HCT116 (cell line): ENCODE data around the gene MED1. TPM values are rescaled to one million over a fixed set of nuclear protein-coding genes. Genes with fewer than 3 reads are reported as not detected.
"Not testable (repeated sequence)": the region's sequence is repeated elsewhere in the genome, so short reads cannot be mapped to it uniquely, and the experiment has no call there.

Source experiments
- ATAC-seq: fragments of 200-7000 bp; cut with Tn5 transposase; 2 replicates; pipeline ENCODE4 v1.9.1; 2020; ENCODE audit warnings: mild to moderate bottlenecking, moderate library complexity
- BruUV-seq: library from RNA; stranded (reverse); fragments of 400-500 nt; replicated peaks from 2 replicates; lab custom pipeline; 2021; lab: Mats Ljungman, UMichigan
- CTCF ChIA-PET: fragments of 300-600 bp; sonication (Branson Sonifier 250); formaldehyde crosslinking; loops from one replicate; lab custom pipeline; 2021; ENCODE audit warnings: antibody characterized with exemption; lab: Charles Lee
- POLR2A ChIA-PET: fragments of 300-600, 350-600 bp; sonication (Branson Sonifier 250); formaldehyde crosslinking; loops from one replicate; lab custom pipeline; 2021; ENCODE audit warnings: antibody characterized with exemption; lab: Charles Lee
- RAD21 ChIA-PET, 2 experiments: fragments of 300-600 bp; sonication (Branson Sonifier 250); formaldehyde crosslinking; loops; one replicate each; lab custom pipeline; 2023; ENCODE audit warnings: low total read pairs in 2 of 2; ENCODE audit not compliant: uncharacterized antibody in 2 of 2, unreplicated experiment in 2 of 2, low non-redundant PET in 1 of 2; lab: Charles Lee
- DNase-seq: peaks from one replicate; pipeline ENCODE4 v3.0.0-alpha.2; 2010; ENCODE audit warnings: low read depth, low spot score
- H2AFZ ChIP-seq: fragments of 200-600 bp; shearing (Covaris generic), sonication (generic); 2 replicates; pipeline ENCODE4 v1.6.1; 2017; ENCODE audit warnings: low read depth, mixed run types, mixed read lengths, antibody characterized with exemption, low read length; ENCODE audit not compliant: poor library complexity, severe bottlenecking
- H3K27ac ChIP-seq: 2 replicates; pipeline ENCODE4 v1.5.1; 2012; ENCODE audit warnings: low read depth, low read length
- H3K27me3 ChIP-seq: fragments of 200-600 bp; sonication (generic); 2 replicates; pipeline ENCODE4 v1.6.1; 2016; ENCODE audit warnings: mixed run types, low read length, mixed read lengths; ENCODE audit not compliant: insufficient read depth
- H3K36me3 ChIP-seq, 2 experiments: fragments of 200-500 bp in 1 of 2; fragments of 200-600 bp in 1 of 2; sonication (Bioruptor generic) in 1 of 2; sonication (generic) in 1 of 2; 2 replicates each; pipeline versions ENCODE4 v1.5.1 to v1.6.1; 2014 to 2016; ENCODE audit warnings: low read length in 2 of 2, inconsistent platforms in 1 of 2, mixed read lengths in 1 of 2, mixed run types in 1 of 2; ENCODE audit not compliant: insufficient read depth in 2 of 2, control insufficient read depth in 1 of 2
- H3K4me1 ChIP-seq, 2 experiments: fragments of 200-600 bp in 1 of 2; sonication (generic) in 1 of 2; 2 replicates each; pipeline versions ENCODE4 v1.5.1 to v1.6.1; 2012 to 2017; ENCODE audit warnings: low read length in 2 of 2, inconsistent platforms in 1 of 2, mild to moderate bottlenecking in 1 of 2, mixed read lengths in 1 of 2, mixed run types in 1 of 2, moderate library complexity in 1 of 2; ENCODE audit not compliant: insufficient read depth in 2 of 2, control insufficient read depth in 1 of 2
- H3K4me2 ChIP-seq: fragments of 200-600 bp; sonication (generic); 2 replicates; pipeline ENCODE4 v1.6.1; 2017; ENCODE audit warnings: mixed run types, low read length, mixed read lengths
- H3K4me3 ChIP-seq, 2 experiments: fragments of 200-600 bp in 1 of 2; sonication (generic) in 1 of 2; replicated peaks in 1 of 2; 2 replicates each; pipeline ENCODE4 v1.5.1; 2011 to 2016; ENCODE audit warnings: low read length in 2 of 2, control low read depth in 1 of 2, low read depth in 1 of 2, mild to moderate bottlenecking in 1 of 2, mixed read lengths in 1 of 2, mixed run types in 1 of 2
- H3K79me2 ChIP-seq: fragments of 200-600 bp; sonication (generic); 2 replicates; pipeline ENCODE4 v1.6.1; 2017; ENCODE audit warnings: mild to moderate bottlenecking, mixed run types, low read length, moderate library complexity, mixed read lengths; ENCODE audit not compliant: insufficient read depth
- H3K9ac ChIP-seq: fragments of 200-600 bp; sonication (generic); 2 replicates; pipeline ENCODE4 v1.6.1; 2016; ENCODE audit warnings: low read length, mixed read lengths
- H3K9me2 ChIP-seq: fragments of 200-600 bp; sonication (generic), shearing (Covaris generic); 2 replicates; pipeline ENCODE4 v1.6.1; 2017; ENCODE audit warnings: mixed run types, mild to moderate bottlenecking, moderate library complexity; ENCODE audit not compliant: insufficient read depth
- H3K9me3 ChIP-seq, 2 experiments: fragments of 200-500 bp in 1 of 2; fragments of 200-600 bp in 1 of 2; sonication (Bioruptor generic) in 1 of 2; sonication (generic) in 1 of 2; 2 replicates each; pipeline ENCODE4 v1.6.1; 2014 to 2017; ENCODE audit warnings: low read length in 2 of 2, mixed read lengths in 2 of 2, inconsistent platforms in 1 of 2, low read depth in 1 of 2, mild to moderate bottlenecking in 1 of 2, mixed run types in 1 of 2, moderate library complexity in 1 of 2; ENCODE audit not compliant: control insufficient read depth in 1 of 2, insufficient read depth in 1 of 2
- H4K20me1 ChIP-seq: fragments of 200-600 bp; sonication (generic), shearing (Covaris generic); 2 replicates; pipeline ENCODE4 v1.6.1; 2017; ENCODE audit warnings: mixed run types, mild to moderate bottlenecking, moderate library complexity; ENCODE audit not compliant: insufficient read depth
- ATF3 ChIP-seq: IDR thresholded peaks from 2 replicates; pipeline ENCODE4 v1.6.1; 2012
- CBX3 ChIP-seq: IDR thresholded peaks from 2 replicates; pipeline ENCODE4 v1.6.1; 2012; ENCODE audit warnings: low read depth
- CTCF ChIP-seq, 3 experiments: fragments of 200-600 bp in 1 of 3; sonication (generic) in 1 of 3; IDR thresholded peaks in 2 of 3; conservative IDR thresholded peaks in 1 of 3; 2 replicates each; pipeline ENCODE4 v1.5.1; 2012 to 2017; ENCODE audit warnings: low read depth in 2 of 3, low read length in 2 of 3, antibody characterized with exemption in 1 of 3, borderline replicate concordance in 1 of 3, control low read depth in 1 of 3, mild to moderate bottlenecking in 1 of 3, mixed read lengths in 1 of 3, mixed run types in 1 of 3, moderate library complexity in 1 of 3; ENCODE audit not compliant: insufficient read depth in 1 of 3
- EGR1 ChIP-seq: IDR thresholded peaks from 2 replicates; pipeline ENCODE4 v1.6.1; 2012; ENCODE audit warnings: low read depth
- ELF1 ChIP-seq: IDR thresholded peaks from 2 replicates; pipeline ENCODE4 v1.6.1; 2012; ENCODE audit warnings: low read depth, borderline replicate concordance
- EZH2 ChIP-seq: fragments of 200-600 bp; sonication (generic); IDR thresholded peaks from 2 replicates; pipeline ENCODE4 v1.6.1; 2017; ENCODE audit warnings: antibody characterized with exemption, mixed run types
- FOSL1 ChIP-seq: IDR thresholded peaks from 2 replicates; pipeline ENCODE4 v1.6.1; 2012; ENCODE audit warnings: low read depth
- MAX ChIP-seq: IDR thresholded peaks from 2 replicates; pipeline ENCODE4 v1.6.1; 2012
- POLR2A ChIP-seq: IDR thresholded peaks from 2 replicates; pipeline ENCODE4 v1.7.0; 2011; ENCODE audit warnings: borderline replicate concordance; ENCODE audit not compliant: insufficient read depth, insufficient read length; ENCODE audit errors: extremely low read depth
- POLR2AphosphoS5 ChIP-seq: IDR thresholded peaks from 2 replicates; pipeline ENCODE4 v1.6.1; 2011; ENCODE audit warnings: mild to moderate bottlenecking, low read depth, low read length, moderate library complexity
- RAD21 ChIP-seq: IDR thresholded peaks from 2 replicates; pipeline ENCODE4 v1.6.1; 2012; ENCODE audit warnings: low read depth, mild to moderate bottlenecking
- SIN3A ChIP-seq: IDR thresholded peaks from 2 replicates; pipeline ENCODE4 v1.6.1; 2012; ENCODE audit warnings: low read depth
- SP1 ChIP-seq: IDR thresholded peaks from 2 replicates; pipeline ENCODE4 v1.6.1; 2012; ENCODE audit warnings: low read depth
- SRF ChIP-seq: IDR thresholded peaks from 2 replicates; pipeline ENCODE4 v1.6.1; 2012; ENCODE audit warnings: low read depth
- TCF7L2 ChIP-seq: IDR thresholded peaks from 2 replicates; pipeline ENCODE4 v1.7.0; 2011; ENCODE audit warnings: borderline replicate concordance, inconsistent platforms; ENCODE audit not compliant: insufficient read depth, insufficient read length; ENCODE audit errors: extremely low read depth
- YY1 ChIP-seq: IDR thresholded peaks from 2 replicates; pipeline ENCODE4 v1.6.1; 2011; ENCODE audit warnings: low read length, low read depth, moderate library complexity, mild to moderate bottlenecking; ENCODE audit not compliant: insufficient replicate concordance; ENCODE audit errors: extremely low read depth
- ZBTB33 ChIP-seq: IDR thresholded peaks from 2 replicates; pipeline ENCODE4 v1.6.1; 2011; ENCODE audit warnings: mild to moderate bottlenecking, low read length, moderate library complexity; ENCODE audit not compliant: insufficient replicate concordance; ENCODE audit errors: extremely low read depth
- ZFX ChIP-seq: fragments of 450-650 bp; IDR thresholded peaks from 2 replicates; pipeline ENCODE4 v1.6.1; 2017
- ZNF274 ChIP-seq: fragments of 200-500 bp; sonication (Bioruptor generic); IDR thresholded peaks from 2 replicates; pipeline ENCODE4 v1.6.1; 2014; ENCODE audit warnings: mild to moderate bottlenecking, low read depth, low read length, inconsistent platforms
- intact Hi-C: fragments of 100-400 bp; cut with micrococcal nuclease; formaldehyde crosslinking; loops from 2 replicates; pipeline ENCODE4 v1.10.0; 2022
- total RNA-seq: library from RNA; stranded (reverse); gene quantifications from one replicate; pipeline ENCODE4 v1.2.1, GENCODE V29; 2021; ENCODE audit not compliant: unreplicated experiment

Gene MED1
- total RNA-seq, 1 experiment from 2014 or later, result 55.7 TPM

DNA sequence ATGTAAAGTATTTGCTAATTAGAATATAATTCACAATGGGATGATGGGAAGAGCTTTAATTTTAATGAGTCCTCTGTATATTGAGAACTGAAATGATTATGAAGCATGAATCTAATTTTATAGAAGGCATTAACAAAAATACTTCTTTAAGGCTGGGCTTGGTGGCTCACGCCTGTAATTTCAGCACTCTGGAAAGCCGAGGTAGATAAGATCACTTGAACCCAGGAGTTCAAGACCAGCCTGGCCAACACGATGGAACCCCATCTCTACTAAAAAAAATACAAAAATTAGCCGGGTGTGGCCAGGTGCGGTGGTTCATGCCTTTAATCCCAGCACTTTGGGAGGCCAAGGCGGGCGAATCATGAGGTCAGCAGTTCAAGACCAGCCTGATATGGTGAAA lies 22.2 kb upstream of the MED1 start:
- Histone ChIP-seq H3K79me2 (peaks cover 67% of the 10 kb centered on the region), H3K9me3 (no peaks in the 10 kb centered on the region), H2AFZ (no peak overlapping the region), H3K27me3 (no peaks in the 10 kb centered on the region), H3K27ac (no peak overlapping the region), H3K4me2 (no peak overlapping the region), H3K36me3 (peaks cover 11 to 31% of the 10 kb centered on the region in 2 experiments; a peak in 3 of 4 replicates), H3K4me3 (no peak overlapping the region), H3K9ac (no peak overlapping the region), H4K20me1 (no peaks in the 10 kb centered on the region), H3K9me2 (no peaks in the 10 kb centered on the region), H3K4me1 (no peaks in the 10 kb centered on the region)
- TF ChIP-seq ZBTB33 (no peak), EZH2 (no peak), TCF7L2 (no peak), FOSL1 (no peak), ELF1 (no peak), SIN3A (no peak), CBX3 (no peak), SRF (no peak), ZNF274 (no peak), ZFX (no peak), CTCF (IDR thresholded peaks at IDR 0.05 in 2 of 3, conservative IDR thresholded peaks at IDR 0.05 in 1 of 3; ENCODE audit: borderline replicate concordance in 1 of 3, insufficient read depth in 1 of 3, low read depth in 2 of 3, low read length in 2 of 3) (no peak), ATF3 (no peak), YY1 (no peak), MAX (no peak), RAD21 (no peak), SP1 (no peak), EGR1 (no peak), POLR2AphosphoS5 (no peak), POLR2A (no peak)
- POLR2A ChIA-PET, result interaction anchor here (0.7 kb wide), 1 partner anchor 12 kb away, joined by 3 read pairs; the partner anchor contains the start of gene CDK12
- CTCF ChIA-PET, result no interaction called here
- intact Hi-C loops, result no loop called here
- DNase-seq (no peak), ATAC-seq (no peak)
- no TSS peak for BruUV-seq
- RAD21 ChIA-PET, result no interaction called here

DNA sequence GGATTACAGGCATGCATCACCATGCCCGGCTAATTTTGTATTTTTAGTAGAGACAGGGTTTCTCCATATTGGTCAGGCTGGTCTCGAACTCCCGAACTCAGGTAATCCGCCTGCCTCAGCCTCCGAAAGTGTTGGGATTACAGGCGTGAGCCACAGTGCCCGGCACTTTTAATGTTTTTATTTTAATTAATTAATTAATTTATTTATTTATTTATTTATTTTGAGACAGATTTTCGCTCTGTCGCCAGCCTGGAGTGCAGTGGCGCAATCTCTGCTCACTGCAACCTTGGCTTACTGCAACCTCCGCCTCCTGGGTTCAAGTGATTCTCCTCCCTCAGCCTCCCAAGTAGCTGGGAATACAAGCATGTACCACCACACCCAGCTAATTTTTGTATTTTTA lies 17.5 kb upstream of the MED1 start:
- CTCF ChIA-PET, H3K27me3 ChIP-seq, ATAC-seq, H3K4me1 ChIP-seq, H3K4me3 ChIP-seq, POLR2A ChIA-PET, H3K27ac ChIP-seq, H4K20me1 ChIP-seq, H3K9ac ChIP-seq, BruUV-seq, DNase-seq, intact Hi-C loops, RAD21 ChIA-PET, H2AFZ ChIP-seq, H3K9me3 ChIP-seq, H3K4me2 ChIP-seq, H3K9me2 ChIP-seq: not testable (repeated sequence)
- H3K36me3 ChIP-seq, result peaks cover 17 to 18% of the 10 kb centered on the region in 2 experiments
- H3K79me2 ChIP-seq, result peaks cover 91% of the 10 kb centered on the region
